GM23248 (cell line): ENCODE results near the gene FAU. TPM values are rescaled to one million over a fixed set of nuclear protein-coding genes. Genes with fewer than 3 reads are reported as not detected.
A peak's percentile ranks its signal among the peaks of the same experiment; 100 is the strongest.
"Not testable (repeated sequence)": the region's sequence is repeated elsewhere in the genome, so short reads cannot be mapped to it uniquely, and the experiment has no call there.

Experiments
- DNase-seq: peaks from one replicate; pipeline ENCODE4 v3.0.0-alpha.2; 2015
- H2AFZ ChIP-seq: fragments of 200-600 bp; sonication (generic); 2 replicates; pipeline ENCODE4 v1.6.1; 2016; ENCODE audit warnings: antibody characterized with exemption
- H3F3A ChIP-seq: fragments of 200-600 bp; sonication (generic); 2 replicates; pipeline ENCODE4 v1.6.1; 2016; ENCODE audit warnings: mild to moderate bottlenecking, antibody characterized with exemption, mixed run types; ENCODE audit not compliant: insufficient read depth
- H3K27ac ChIP-seq: fragments of 200-600 bp; sonication (generic); 2 replicates; pipeline ENCODE4 v1.5.1; 2016; ENCODE audit warnings: mild to moderate bottlenecking
- H3K27me3 ChIP-seq: fragments of 200-600 bp; sonication (generic); replicated peaks from 2 replicates; pipeline ENCODE4 v1.6.1; 2016; ENCODE audit warnings: mild to moderate bottlenecking; ENCODE audit not compliant: insufficient read depth
- H3K36me3 ChIP-seq: fragments of 200-600 bp; sonication (generic); 2 replicates; pipeline ENCODE4 v1.6.1; 2016; ENCODE audit warnings: low read depth, mild to moderate bottlenecking
- H3K4me1 ChIP-seq: fragments of 200-600 bp; sonication (generic); 2 replicates; pipeline ENCODE4 v1.6.1; 2016; ENCODE audit warnings: mild to moderate bottlenecking; ENCODE audit not compliant: insufficient read depth
- H3K4me2 ChIP-seq: fragments of 200-600 bp; sonication (generic); one replicate; pipeline ENCODE4 v1.6.1; 2016; ENCODE audit warnings: mild to moderate bottlenecking; ENCODE audit not compliant: unreplicated experiment
- H3K4me3 ChIP-seq: fragments of 200-600 bp; sonication (generic); 2 replicates; pipeline ENCODE4 v1.5.1; 2016; ENCODE audit warnings: mild to moderate bottlenecking
- H3K79me2 ChIP-seq: fragments of 200-600 bp; sonication (generic); 2 replicates; pipeline ENCODE4 v1.6.1; 2016; ENCODE audit warnings: mild to moderate bottlenecking; ENCODE audit not compliant: insufficient read depth
- H3K9ac ChIP-seq: fragments of 200-600 bp; sonication (generic); 2 replicates; pipeline ENCODE4 v1.6.1; 2016; ENCODE audit warnings: mild to moderate bottlenecking
- H3K9me2 ChIP-seq: fragments of 200-600 bp; sonication (generic); 2 replicates; pipeline ENCODE4 v1.6.1; 2016; ENCODE audit warnings: mixed run types, mild to moderate bottlenecking, moderate library complexity; ENCODE audit not compliant: insufficient read depth
- H3K9me3 ChIP-seq: fragments of 200-600 bp; sonication (generic); one replicate; pipeline ENCODE4 v1.6.1; 2017; ENCODE audit warnings: low read depth
- H4K20me1 ChIP-seq: fragments of 200-600 bp; sonication (generic); 2 replicates; pipeline ENCODE4 v1.6.0; 2016; ENCODE audit not compliant: insufficient read depth
- EZH2 ChIP-seq: fragments of 200-600 bp; sonication (generic); IDR thresholded peaks from 2 replicates; pipeline ENCODE4 v1.6.1; 2018; ENCODE audit warnings: antibody characterized with exemption, mild to moderate bottlenecking; ENCODE audit not compliant: insufficient read depth, poor library complexity, severe bottlenecking
- EZH2phosphoT487 ChIP-seq: fragments of 200-600 bp; sonication (generic); IDR thresholded peaks from 2 replicates; pipeline ENCODE4 v1.6.1; 2018; ENCODE audit warnings: antibody characterized with exemption, moderate library complexity, mild to moderate bottlenecking, low read depth; ENCODE audit not compliant: insufficient read depth
- WGBS, 2 experiments: methylation state at CpG; one replicate each; pipeline ENCODE4 v1.1.6; 2015 to 2017; ENCODE audit warnings: low lambda C conversion rate in 2 of 2, low coverage in 1 of 2; ENCODE audit errors: missing lambda C conversion rate in 2 of 2; 5-methylcytosine and 5-hydroxymethylcytosine counted together
- in situ Hi-C: fragments of 300-500 bp; cut with MboI; formaldehyde crosslinking; loops from 2 replicates; pipeline ENCODE4 v1.15.0; 2020
- polyA plus RNA-seq: library from polyadenylated mRNA; unstranded; fragments of >200 nt; fragmentation: Nextera tagmentation; extraction: Ambion mirVana; gene quantifications from 2 replicates; pipeline ENCODE4 v1.2.1, GENCODE V29; 2016
- total RNA-seq: library from RNA; depleted of rRNA; stranded (reverse); fragments of >200 nt; shearing (Covaris generic); gene quantifications from 2 replicates; pipeline ENCODE4 v1.2.3, GENCODE V29; 2014

FAU gene
- total and polyA plus RNA-seq, 2 experiments from 2014 or later = 180 to 365 TPM

GRCh38 chr11:65151331-65151899 is 29.5 kb upstream of the FAU start:
- H2AFZ ChIP-seq = no peak overlapping the region
- no peak overlapping the region for H3K9ac ChIP-seq
- H3K9me2 ChIP-seq = no peaks in the 10 kb centered on the region
- no peak overlapping the region for H3K4me3 ChIP-seq
- no peaks in the 10 kb centered on the region for H3K9me3 ChIP-seq
- H3K27me3 ChIP-seq = no peaks in the 10 kb centered on the region
- H3K4me2 ChIP-seq = no peak overlapping the region
- in situ Hi-C loops = no loop called here
- no peak for DNase-seq
- peaks cover 13% of the 10 kb centered on the region for H3K4me1 ChIP-seq
- no peaks in the 10 kb centered on the region for H3K36me3 ChIP-seq
- H4K20me1 ChIP-seq = no peaks in the 10 kb centered on the region
- H3K79me2 ChIP-seq = no peaks in the 10 kb centered on the region
- no peak for TF ChIP-seq EZH2
- TF ChIP-seq EZH2phosphoT487 = no peak
- no peak overlapping the region for H3K27ac ChIP-seq
- WGBS, 2 experiments = 49 to 58% methylated on average over 3 of the region's 3 CpGs
- peaks cover 21% of the 10 kb centered on the region; the same call in 1 of the 2 replicates for H3F3A ChIP-seq

- Histone ChIP-seq H2AFZ (0 out of 2 replicates have a peak overlapping the region, but pooled peaks have one; percentile 19), H3K79me2 (no peaks in the 10 kb centered on the region), H3F3A (peaks cover 21% of the 10 kb centered on the region; the same call in 1 of the 2 replicates), H3K9me2 (no peaks in the 10 kb centered on the region), H3K27ac (peak overlapping the region; percentile 53), H3K36me3 (no peaks in the 10 kb centered on the region), H3K27me3 (no peaks in the 10 kb centered on the region), H3K4me3 (peak overlapping the region; percentile 30), H3K4me2 (peak overlapping the region; percentile 44), H3K9me3 (no peaks in the 10 kb centered on the region), H3K9ac (peak overlapping the region; percentile 44), H3K4me1 (peaks cover 13% of the 10 kb centered on the region), H4K20me1 (no peaks in the 10 kb centered on the region)
- peak; percentile 96 for DNase-seq
- TF ChIP-seq EZH2phosphoT487 (no peak), EZH2 (no peak)
- WGBS, 2 experiments = 3 to 6% methylated on average over 12 of the region's 12 CpGs
- in situ Hi-C loops = no loop called here
Measured at GRCh38 chr11:65150509-65151299, 28.8 kb upstream of the FAU start.

GRCh38 chr11:65150131-65150508 is 28.2 kb upstream of the FAU start:
- peaks cover 21% of the 10 kb centered on the region; the same call in 1 of the 2 replicates for H3F3A ChIP-seq
- H3K4me3 ChIP-seq = 0 out of 2 replicates have a peak overlapping the region, but pooled peaks have one; percentile 30
- H3K4me2 ChIP-seq = peak overlapping the region; percentile 44
- DNase-seq, H3K79me2 ChIP-seq, H3K36me3 ChIP-seq, H3K9me3 ChIP-seq, H4K20me1 ChIP-seq, H3K27me3 ChIP-seq, H3K9me2 ChIP-seq, in situ Hi-C loops: not testable (repeated sequence)
- 50 to 53% methylated on average over 10 of the region's 10 CpGs for WGBS, 2 experiments
- H3K4me1 ChIP-seq = peaks cover 13% of the 10 kb centered on the region
- H2AFZ ChIP-seq = peak overlapping the region; percentile 19; the same call in 1 of the 2 replicates
- peak overlapping the region; percentile 44 for H3K9ac ChIP-seq
- H3K27ac ChIP-seq = peak overlapping the region; percentile 53

DNA sequence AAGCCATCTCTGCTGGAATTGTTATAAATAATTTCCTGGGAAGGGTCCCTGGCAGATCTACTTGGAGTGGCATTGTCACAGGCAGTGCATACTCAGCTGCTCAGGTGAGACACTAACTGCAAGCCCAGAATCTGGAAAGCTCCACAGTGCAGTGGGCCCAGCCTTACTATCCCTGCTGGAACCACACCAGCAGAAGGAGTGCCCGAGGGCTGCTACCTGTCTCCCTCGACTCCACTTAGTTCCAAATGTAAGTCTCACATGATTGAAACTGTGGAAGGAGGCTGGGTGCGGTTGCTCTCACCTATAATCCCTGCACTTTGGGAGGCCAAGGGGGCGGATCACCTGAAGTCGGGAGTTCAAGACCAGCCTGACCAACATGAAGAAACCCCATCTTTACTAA is 26.7 kb upstream of the FAU start:
- TF ChIP-seq EZH2 (no peak), EZH2phosphoT487 (no peak)
- in situ Hi-C loops = no loop called here
- no peak overlapping the region for H3K27ac ChIP-seq
- H3K79me2 ChIP-seq = no peaks in the 10 kb centered on the region
- H4K20me1 ChIP-seq = no peaks in the 10 kb centered on the region
- H3K4me1 ChIP-seq = peaks cover 13% of the 10 kb centered on the region
- H3K9me3 ChIP-seq = no peaks in the 10 kb centered on the region
- DNase-seq = no peak
- no peak overlapping the region for H2AFZ ChIP-seq
- H3K4me3 ChIP-seq = no peak overlapping the region
- no peak overlapping the region for H3K9ac ChIP-seq
- H3K27me3 ChIP-seq = no peaks in the 10 kb centered on the region
- no peaks in the 10 kb centered on the region for H3K9me2 ChIP-seq
- 76 to 83% methylated on average over 5 of the region's 5 CpGs for WGBS, 2 experiments
- H3F3A ChIP-seq = peaks cover 21% of the 10 kb centered on the region; the same call in 1 of the 2 replicates
- H3K36me3 ChIP-seq = no peaks in the 10 kb centered on the region
- H3K4me2 ChIP-seq = no peak overlapping the region
